HepG2 (cell line): ENCODE measurements around the gene RPL35. TPM values are rescaled to one million over a fixed set of nuclear protein-coding genes. Genes with fewer than 3 reads are reported as not detected.

ENCODE experiments used
- CSRNP2 ChIP-seq: sonication (generic); formaldehyde crosslinking; conservative IDR thresholded peaks from 2 replicates; pipeline ENCODE4 v1.8.0; 2022; ENCODE audit warnings: low read depth, missing genetic modification reagents
- MXD4 ChIP-seq: IDR thresholded peaks from 2 replicates; pipeline ENCODE4 v1.6.1; 2016; ENCODE audit warnings: mild to moderate bottlenecking, missing biosample characterization, missing genetic modification reagents
- NCOA1 ChIP-seq: sonication (generic); formaldehyde crosslinking; IDR thresholded peaks from 2 replicates; pipeline ENCODE4 v1.9.0; 2021; ENCODE audit warnings: missing genetic modification reagents
- NCOR1 ChIP-seq: fragments of 200-600 bp; sonication (generic); IDR thresholded peaks from 2 replicates; pipeline ENCODE4 v1.7.0; 2017; ENCODE audit warnings: antibody characterized with exemption, low read length, borderline replicate concordance
- NFAT5 ChIP-seq: sonication (generic); formaldehyde crosslinking; IDR thresholded peaks from 2 replicates; pipeline ENCODE4 v1.4.0; 2020; ENCODE audit warnings: missing genetic modification reagents
- NONO ChIP-seq, 2 experiments: fragments of 450-650 bp in 1 of 2; sonication (generic) in 1 of 2; formaldehyde crosslinking in 1 of 2; IDR thresholded peaks in 1 of 2; conservative IDR thresholded peaks in 1 of 2; 2 replicates each; pipeline versions ENCODE4 v1.6.1 to v1.8.0; 2017 to 2022; ENCODE audit warnings: mild to moderate bottlenecking in 1 of 2, missing genetic modification reagents in 1 of 2, moderate library complexity in 1 of 2
- POLR2G ChIP-seq: fragments of 200-400 bp; formaldehyde crosslinking; IDR thresholded peaks from 2 replicates; pipeline ENCODE4 v1.6.1; 2018; ENCODE audit warnings: mild to moderate bottlenecking, low read depth, low read length, moderate library complexity
- SNAPC4 ChIP-seq: sonication (generic); formaldehyde crosslinking; IDR thresholded peaks from 2 replicates; pipeline ENCODE4 v1.4.0; 2020; ENCODE audit warnings: mild to moderate bottlenecking, missing genetic modification reagents
- TAF1 ChIP-seq: sonication (generic); formaldehyde crosslinking; IDR thresholded peaks from 2 replicates; pipeline ENCODE4 v1.4.0; 2020; ENCODE audit warnings: missing genetic modification reagents
- ZC3H4 ChIP-seq: sonication (generic); formaldehyde crosslinking; IDR thresholded peaks from 2 replicates; pipeline ENCODE4 v1.4.0; 2020; ENCODE audit warnings: missing genetic modification reagents, borderline replicate concordance
- ZNF503 ChIP-seq: sonication (generic); formaldehyde crosslinking; IDR thresholded peaks from 2 replicates; pipeline ENCODE4 v1.4.0; 2020; ENCODE audit warnings: missing genetic modification reagents
- ZNF709 ChIP-seq: sonication (generic); formaldehyde crosslinking; IDR thresholded peaks from 2 replicates; pipeline ENCODE4 v1.5.0; 2020; ENCODE audit warnings: mild to moderate bottlenecking, missing genetic modification reagents
- ZNF883 ChIP-seq: sonication (generic); formaldehyde crosslinking; IDR thresholded peaks from 2 replicates; pipeline ENCODE4 v1.5.1; 2020; ENCODE audit warnings: mild to moderate bottlenecking, missing genetic modification reagents; ENCODE audit errors: not compliant biosample characterization
- polyA plus RNA-seq, 8 experiments: library from polyadenylated mRNA; depleted of rRNA in 3 of 8; stranded (reverse) in 7 of 8; unstranded in 1 of 8; fragments of >200 nt; fragmentation: Illumina TruSeq in 4 of 8; extraction: Trizol in 4 of 8; gene quantifications; 2 replicates each; pipeline versions ENCODE4 v1.2.1 to v1.2.3, GENCODE V29; 2011 to 2016; ENCODE audit warnings: low read depth in 4 of 8, missing spikeins in 1 of 8, mixed read lengths in 1 of 8; ENCODE audit not compliant: insufficient read depth in 1 of 8
- total RNA-seq, 5 experiments: library from RNA; depleted of rRNA; stranded (reverse); fragments of >200 nt; fragmentation: Illumina TruSeq; extraction: Trizol; gene quantifications; 2 replicates each; pipeline ENCODE4 v1.2.3, GENCODE V29; 2016; ENCODE audit warnings: low read depth in 1 of 5

Gene RPL35
- total and polyA plus RNA-seq, 2 of the 13 experiments (the other 11 are each of a cell fraction or from before 2014, with no cell fraction given), result 2,153 to 2,935 TPM

GRCh38 chr9:124861342-124862229, at the start of gene RPL35, which contains the start of gene ARPC5L (continued):
- TF ChIP-seq SNAPC4 (CRISPR knock-in tag), result peak; percentile 41; the same call in 1 of the 2 replicates
- TF ChIP-seq ZC3H4 (CRISPR knock-in tag), result no peak
- TF ChIP-seq NONO (IDR thresholded peaks at IDR 0.05), result no peak
- peak; percentile 97 for TF ChIP-seq NONO (CRISPR knock-in tag; conservative IDR thresholded peaks at IDR 0.05)
- peak; percentile 80 for TF ChIP-seq ZNF709
- TF ChIP-seq NCOA1, result no peak
- TF ChIP-seq TAF1 (CRISPR knock-in tag), result peak; percentile 100
- TF ChIP-seq CSRNP2 (CRISPR knock-in tag), result 0 out of 2 replicates have a peak, but pooled peaks have one; percentile 75
- TF ChIP-seq MXD4 (CRISPR knock-in tag), result peak; percentile 53
- peak; percentile 80; the same call in 1 of the 2 replicates for TF ChIP-seq NFAT5 (CRISPR knock-in tag)
- peak; percentile 80 for TF ChIP-seq ZNF883 (CRISPR knock-in tag)
- peak; percentile 97 for TF ChIP-seq POLR2G
- TF ChIP-seq NCOR1, result no peak; the same call in 1 of the 2 replicates
- peak; percentile 62; the same call in 1 of the 2 replicates for TF ChIP-seq ZNF503 (CRISPR knock-in tag)
